ENCODE measurements around the gene CASKIN2.

The CASKIN2 gene

GRCh38 chr17:75515496-75516254, at the start of gene CASKIN2:
Gene CASKIN2 (minus strand): TSS chr17:75515537. CDS start chr17:75513804, 1,733 bp downstream.
- peak; percentile 75 to 87 (median 79) for DNase-seq (ENCODE audit: low read depth in 3 of 3)

- no peak for DNase-seq (ENCODE audit: low read depth in 3 of 3)
Measured at GRCh38 chr17:75565066-75565465, 49.7 kb upstream of the CASKIN2 start.

DNA sequence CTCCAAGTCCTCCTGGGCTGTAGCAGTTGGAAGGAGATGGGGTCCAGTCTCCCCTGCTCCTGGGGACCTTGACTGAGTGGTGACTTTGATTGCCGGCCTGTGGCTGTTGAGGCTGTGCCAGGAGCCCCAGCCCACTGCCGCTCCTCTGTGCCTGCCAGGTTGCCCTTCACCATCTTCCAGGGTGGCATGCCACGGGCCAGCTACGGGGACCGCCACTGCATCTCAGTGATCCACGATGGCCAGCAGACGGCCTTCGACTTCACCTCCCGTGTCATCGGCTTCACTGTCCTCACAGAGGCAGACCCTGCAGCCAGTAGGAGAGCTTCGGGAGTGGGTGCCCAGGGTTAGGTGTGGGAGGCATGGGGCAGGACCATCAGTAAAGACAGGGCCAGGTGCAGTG, 48.9 kb upstream of the CASKIN2 start:
- DNase-seq (ENCODE audit: low read depth in 3 of 3) = no peak

DNA sequence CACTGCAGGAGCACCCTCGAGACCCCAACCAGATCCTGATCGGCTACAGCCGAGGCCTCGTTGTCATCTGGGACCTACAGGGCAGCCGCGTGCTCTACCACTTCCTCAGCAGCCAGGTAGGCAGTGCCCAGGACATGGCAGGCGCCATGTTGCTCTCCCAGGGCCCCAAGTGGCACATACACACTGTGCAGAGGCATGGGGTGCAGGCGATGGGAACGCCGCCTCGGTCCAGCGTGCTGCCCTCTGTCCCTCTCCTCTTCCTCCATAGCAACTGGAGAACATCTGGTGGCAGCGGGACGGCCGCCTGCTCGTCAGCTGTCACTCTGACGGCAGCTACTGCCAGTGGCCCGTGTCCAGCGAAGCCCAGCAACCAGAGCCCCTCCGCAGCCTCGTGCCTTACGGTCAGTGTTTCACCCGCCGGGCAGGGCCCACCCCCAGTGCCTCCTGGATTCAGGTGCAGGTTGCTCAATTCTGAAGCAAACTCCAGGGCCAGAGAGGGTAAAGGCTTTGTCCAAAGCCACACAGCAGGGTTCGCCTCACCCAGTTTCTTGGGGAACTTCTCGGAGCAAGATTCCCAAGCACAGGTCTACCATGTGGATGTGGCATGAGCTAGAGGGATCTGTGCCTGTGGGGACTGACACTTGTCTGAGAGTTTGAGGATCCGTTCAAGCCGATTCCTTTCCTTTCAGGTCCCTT, 47.9 kb upstream of the CASKIN2 start:
- DNase-seq (ENCODE audit: low read depth in 3 of 3) = no peak

GRCh38 chr17:75561927-75562603, 46.7 kb upstream of the CASKIN2 start:
- DNase-seq (ENCODE audit: low read depth in 3 of 3) = no peak

GRCh38 chr17:75559958-75560533, 44.7 kb upstream of the CASKIN2 start:
- DNase-seq (ENCODE audit: low read depth in 3 of 3) = no peak

DNA sequence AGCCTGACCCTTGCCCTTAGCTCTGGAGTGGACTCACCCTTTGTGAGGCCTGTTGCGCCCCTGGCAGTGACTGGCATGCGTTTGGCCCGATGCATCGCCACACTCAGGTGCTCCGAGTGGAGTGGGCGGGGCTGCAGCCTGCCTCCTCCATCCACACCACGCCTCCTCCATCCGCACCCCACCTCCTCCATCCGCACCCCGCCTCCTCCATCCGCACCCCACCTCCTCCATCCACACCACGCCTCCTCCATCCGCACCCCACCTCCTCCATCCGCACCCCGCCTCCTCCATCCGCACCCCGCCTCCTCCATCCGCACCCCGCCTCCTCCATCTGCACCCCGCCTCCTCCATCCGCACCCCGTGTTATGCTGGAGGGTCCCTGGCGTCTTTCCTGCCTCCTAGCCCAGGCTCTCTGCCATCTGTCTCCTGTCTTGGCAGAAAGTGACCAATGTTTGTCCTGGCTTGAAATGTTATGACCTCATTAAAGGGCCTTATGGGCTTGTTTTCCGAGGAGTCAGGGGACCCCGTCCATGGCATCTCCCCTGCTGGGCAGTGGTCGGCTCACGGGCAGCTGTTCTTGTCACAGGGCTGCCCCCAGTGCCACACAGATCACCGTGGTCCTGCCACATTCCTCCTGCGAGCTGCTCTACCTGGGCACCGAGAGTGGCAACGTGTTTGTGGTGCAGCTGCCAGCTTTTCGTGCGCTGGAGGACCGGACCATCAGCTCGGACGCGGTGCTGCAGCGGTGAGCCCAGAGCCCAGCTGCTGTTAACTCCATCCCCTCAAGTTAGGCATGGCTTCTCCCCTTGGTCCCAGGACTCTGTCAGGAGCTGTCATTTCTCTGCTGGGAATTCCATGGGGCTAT, 43.6 kb upstream of the CASKIN2 start:
- DNase-seq (ENCODE audit: low read depth in 3 of 3) = no peak

DNA sequence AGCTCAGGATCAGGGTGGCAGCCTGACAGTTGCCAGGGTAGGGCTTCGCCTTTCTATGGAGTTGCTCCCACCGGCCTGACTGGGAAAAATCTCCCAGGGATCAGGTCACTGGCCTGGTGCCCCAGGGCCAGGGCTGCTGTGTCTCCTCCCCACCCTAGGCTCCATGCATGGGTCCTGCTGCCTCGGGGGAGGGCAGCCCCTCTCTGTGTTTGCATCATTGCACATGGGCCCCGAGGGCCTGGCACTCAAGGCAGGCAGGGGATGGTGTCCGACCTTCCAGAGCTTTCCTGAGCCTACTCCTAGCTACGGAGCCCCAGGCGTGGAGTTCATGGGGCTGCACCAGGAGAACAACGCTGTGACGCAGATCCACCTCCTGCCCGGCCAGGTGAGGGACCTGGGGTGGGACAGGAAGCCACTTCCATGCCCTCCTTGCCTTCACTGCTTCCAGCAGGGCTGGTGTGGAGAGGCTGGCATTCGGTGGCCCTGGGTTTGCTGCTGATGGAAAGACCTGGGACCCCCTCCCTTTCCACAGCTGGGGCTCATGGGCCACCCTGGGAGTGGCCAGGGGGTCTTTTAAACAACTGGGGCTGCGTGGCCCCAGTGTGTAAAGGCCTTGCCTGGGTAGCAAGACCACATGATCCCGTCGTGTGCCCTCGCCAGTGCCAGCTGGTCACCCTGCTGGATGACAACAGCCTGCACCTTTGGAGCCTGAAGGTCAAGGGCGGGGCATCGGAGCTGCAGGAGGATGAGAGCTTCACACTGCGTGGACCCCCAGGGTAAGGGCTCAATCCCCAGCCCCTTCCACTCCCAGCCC, 42.7 kb upstream of the CASKIN2 start:
- DNase-seq (ENCODE audit: low read depth in 3 of 3) = no peak

- DNase-seq (ENCODE audit: low read depth in 3 of 3) = no peak
Measured at GRCh38 chr17:75557075-75557851, 41.9 kb upstream of the CASKIN2 start.

DNA sequence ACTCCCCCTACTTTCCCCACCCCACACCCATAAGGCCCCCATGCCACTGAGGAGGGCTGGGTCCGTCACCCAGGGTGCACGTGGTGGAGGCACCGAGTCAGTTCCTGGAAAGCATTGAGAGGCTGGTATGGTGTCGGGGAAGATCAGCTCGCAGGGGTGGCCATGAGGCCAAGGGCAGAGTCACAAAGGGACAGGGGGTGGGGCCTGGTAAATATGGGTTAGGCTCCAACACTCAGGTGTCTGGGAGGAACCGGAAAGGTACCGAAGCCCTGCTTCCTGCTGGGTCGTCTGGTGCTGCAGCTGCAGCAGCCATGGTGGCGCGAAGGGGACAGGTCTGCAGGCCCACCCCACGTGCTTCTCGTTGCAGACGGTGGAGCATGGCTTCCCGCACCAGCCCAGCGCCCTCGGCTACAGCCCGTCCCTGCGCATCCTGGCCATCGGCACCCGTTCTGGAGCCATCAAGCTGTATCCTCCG, 40.4 kb upstream of the CASKIN2 start:
- no peak for DNase-seq (ENCODE audit: low read depth in 3 of 3)

DNA sequence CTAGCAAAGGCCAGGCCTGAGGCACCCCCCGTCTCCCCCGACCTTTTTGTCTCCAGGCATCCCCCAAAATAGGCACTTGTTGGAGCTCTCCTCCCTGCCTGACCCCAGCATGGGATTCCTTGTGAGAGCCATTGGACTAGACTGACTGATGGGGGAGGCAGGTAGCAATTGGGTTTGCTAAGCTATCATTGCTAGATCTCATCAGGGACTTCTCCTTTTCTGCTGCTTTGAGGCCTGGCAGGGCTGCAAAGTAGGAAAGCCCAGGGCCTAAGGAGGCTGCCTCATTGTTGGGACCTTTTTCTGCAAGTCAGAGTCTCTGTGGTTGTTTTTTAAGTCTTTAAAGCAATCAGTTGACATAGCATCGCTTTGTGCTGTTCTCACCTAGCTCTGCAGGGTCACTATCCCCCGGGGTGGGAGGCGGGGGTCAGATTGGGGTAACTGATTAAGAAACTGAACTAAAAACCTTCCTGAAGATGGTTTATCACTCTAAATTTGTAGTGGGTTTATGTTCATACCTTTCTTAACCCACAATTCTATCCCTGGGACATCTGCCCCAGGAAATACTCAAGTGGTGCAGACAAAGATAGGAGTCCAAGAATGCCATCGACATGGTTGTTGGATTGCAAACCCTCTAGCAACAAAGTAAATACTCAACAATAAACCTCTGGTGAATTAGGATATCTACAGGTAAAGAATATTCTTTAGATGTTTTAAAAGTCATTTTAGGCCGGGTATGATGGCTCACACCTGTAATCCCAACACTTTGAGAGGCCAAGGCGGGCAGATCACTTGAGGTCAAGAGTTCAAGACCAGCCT, 38.2 kb upstream of the CASKIN2 start:
- DNase-seq (ENCODE audit: low read depth in 3 of 3) = no peak

DNA sequence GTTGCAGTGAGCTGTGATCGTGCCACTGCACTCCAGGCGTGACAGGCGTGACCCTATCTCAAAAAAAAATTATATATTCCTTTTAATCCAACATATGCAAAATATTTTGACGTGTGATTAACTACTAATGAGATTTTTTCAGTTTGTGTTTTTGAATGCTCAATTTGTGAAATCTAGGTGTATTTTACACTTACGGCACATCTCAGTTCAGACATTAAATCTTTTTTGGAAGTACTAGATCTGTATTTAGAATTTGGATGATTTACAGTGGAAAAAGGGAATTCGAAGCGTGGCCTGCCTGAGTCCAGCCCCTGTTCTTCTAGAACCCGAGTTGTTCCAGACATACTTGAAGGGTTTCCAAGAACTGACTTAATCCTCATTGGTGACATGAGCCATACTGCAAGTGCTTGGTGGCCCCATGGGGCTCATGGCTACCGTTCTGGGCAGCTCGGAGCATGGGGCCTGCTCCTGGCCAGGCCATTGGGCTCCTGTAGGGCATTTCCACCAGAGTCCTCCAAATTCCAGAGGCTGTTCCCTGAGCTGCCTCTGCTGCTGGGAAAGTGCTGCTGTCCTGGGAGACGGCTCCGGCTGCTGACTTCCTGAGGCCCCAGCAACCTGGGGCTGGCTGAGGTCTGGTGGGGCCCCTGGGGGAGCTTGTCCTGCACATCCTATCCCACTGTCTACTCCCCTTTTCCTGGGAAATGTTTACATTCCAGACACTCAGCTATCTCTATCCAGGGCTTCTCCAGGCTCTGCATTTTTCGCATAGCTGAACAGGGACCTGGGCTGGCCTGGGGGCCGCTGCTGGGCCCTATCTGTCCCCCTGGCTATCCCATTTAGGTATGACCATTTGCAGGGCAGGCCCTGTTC, 37.3 kb upstream of the CASKIN2 start:
- DNase-seq (ENCODE audit: low read depth in 3 of 3) = no peak

- DNase-seq (ENCODE audit: low read depth in 3 of 3) = no peak
Measured at GRCh38 chr17:75551266-75551665, 35.9 kb upstream of the CASKIN2 start.

DNA sequence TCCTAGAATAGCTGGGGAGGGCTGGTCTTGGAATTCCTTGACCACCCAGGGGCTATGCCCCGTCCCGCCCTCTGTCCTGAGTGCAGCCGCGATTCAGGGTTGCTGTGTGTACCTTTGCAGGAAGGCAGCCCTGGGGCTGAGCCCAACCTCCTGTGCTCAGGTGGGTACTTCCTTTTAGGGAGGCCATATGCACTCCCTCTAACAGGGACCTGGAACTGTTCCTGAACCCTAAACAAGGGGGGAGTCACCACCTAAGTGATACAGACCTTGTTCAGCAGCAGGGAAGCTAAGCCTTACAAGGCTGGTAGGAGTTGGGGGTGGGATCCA, 34.8 kb upstream of the CASKIN2 start:
- no peak for DNase-seq (ENCODE audit: low read depth in 3 of 3)

DNA sequence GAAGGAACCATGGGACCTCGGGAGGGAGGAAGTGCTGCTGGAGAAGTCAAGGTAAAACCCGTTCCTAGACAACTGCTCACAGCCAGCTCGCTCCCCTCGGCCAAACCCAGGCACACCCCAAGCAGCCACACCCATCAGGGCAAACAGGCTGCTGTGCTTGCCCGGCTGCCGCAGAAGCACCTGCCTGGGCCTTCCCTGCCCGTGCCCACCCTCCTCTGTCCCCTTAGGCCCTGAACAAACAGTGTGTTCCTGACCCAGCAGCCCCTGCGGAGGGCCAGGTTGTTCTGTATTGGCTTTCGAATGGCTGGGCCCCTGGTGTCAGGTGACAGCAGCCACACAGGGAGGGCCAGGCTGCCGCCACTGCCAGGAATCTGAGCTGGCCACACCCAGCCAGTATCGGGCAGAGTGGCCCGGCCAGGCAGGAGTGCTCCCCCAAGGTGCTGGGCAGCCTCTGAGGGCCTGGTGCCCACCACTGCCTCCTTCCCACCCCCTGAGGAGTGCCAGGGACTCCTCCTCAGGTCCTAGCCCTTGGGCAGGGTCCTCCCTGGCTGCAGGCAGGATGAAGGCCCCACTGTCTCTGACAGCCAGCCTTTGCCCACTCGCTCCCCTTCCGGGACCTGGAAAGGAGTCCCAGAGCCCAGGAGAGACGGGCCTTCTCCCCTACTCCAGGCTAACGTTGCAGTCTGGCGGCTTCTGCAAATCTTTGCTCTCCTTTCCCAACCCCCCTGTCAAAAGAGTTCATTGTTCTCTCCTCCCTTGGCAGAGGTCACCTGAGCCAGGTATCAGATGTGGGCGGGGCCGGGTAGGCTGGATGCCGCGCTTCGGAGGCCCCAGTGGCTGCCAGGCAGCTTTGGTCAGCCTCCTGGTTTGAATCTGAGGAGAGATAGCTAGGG, 34.2 kb upstream of the CASKIN2 start:
- DNase-seq (ENCODE audit: low read depth in 3 of 3) = no peak

GRCh38 chr17:75548813-75549212, 33.5 kb upstream of the CASKIN2 start:
- DNase-seq (ENCODE audit: low read depth in 3 of 3) = no peak

DNA sequence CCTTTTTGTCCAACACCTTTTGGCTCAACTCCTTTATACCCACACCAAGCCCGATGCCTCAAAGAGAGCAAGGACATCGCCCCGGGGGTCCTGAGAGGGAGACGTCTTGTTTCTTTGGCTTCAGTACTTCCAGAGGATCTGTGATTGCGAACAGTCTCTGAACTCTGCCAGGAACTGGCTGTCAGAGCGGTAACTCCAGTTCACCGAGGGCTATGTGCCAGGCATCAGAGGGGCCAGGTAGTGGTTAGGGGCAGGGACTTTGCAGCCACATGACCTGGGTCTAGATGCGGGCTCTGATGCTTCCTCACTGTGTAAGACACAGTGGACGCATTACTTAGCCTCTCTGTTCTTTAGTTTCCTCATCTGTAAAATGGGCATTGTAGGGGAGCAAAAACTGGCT, 31.8 kb upstream of the CASKIN2 start:
- DNase-seq (ENCODE audit: low read depth in 3 of 3) = no peak
